Frontal cortex (tissue), 1 donor: ENCODE data around the gene DEFB110. TPM values are rescaled to one million over a fixed set of nuclear protein-coding genes. Genes with fewer than 3 reads are reported as not detected.

ENCODE experiments used
- total RNA-seq: library from RNA; depleted of rRNA; stranded (reverse); fragments of >200 nt; gene quantifications from one replicate; pipeline ENCODE4 v1.2.3, GENCODE V29; 2014

Gene DEFB110
- total RNA-seq, 1 donor from 2014 or later: not detected

Other genes with a start within 250 kb of the DEFB110 start
- not detected for gene PGK2, start 234.7 kb downstream of the DEFB110 start, total RNA-seq
- gene CRISP1, start 155.5 kb downstream of the DEFB110 start, total RNA-seq: not detected
- gene DEFB114, start 57.8 kb downstream of the DEFB110 start, total RNA-seq: not detected
- gene DEFB113, start 52.4 kb downstream of the DEFB110 start, total RNA-seq: not detected
- not detected for gene DEFB112, start 27.9 kb upstream of the DEFB110 start, total RNA-seq